GM20000 (cell line): Measurements from ENCODE around the gene HAGHL.
"Not testable (repeated sequence)": the region's sequence is repeated elsewhere in the genome, so short reads cannot be mapped to it uniquely, and the experiment has no call there.

Source experiments
- DNase-seq: peaks from one replicate; pipeline ENCODE4 v3.0.0; 2012; ENCODE audit warnings: low spot score
- TF ChIP-seq, protein P1 (sequence below): IDR thresholded peaks from 2 replicates; pipeline ENCODE4 v1.5.1; 2012; ENCODE audit warnings: mild to moderate bottlenecking, control low read depth; ENCODE audit errors: extremely low read depth, missing control alignments

HAGHL gene

GRCh38 chr16:735982-736453 lies 9.1 kb downstream of the HAGHL start:
- TF ChIP-seq, protein P1, sequence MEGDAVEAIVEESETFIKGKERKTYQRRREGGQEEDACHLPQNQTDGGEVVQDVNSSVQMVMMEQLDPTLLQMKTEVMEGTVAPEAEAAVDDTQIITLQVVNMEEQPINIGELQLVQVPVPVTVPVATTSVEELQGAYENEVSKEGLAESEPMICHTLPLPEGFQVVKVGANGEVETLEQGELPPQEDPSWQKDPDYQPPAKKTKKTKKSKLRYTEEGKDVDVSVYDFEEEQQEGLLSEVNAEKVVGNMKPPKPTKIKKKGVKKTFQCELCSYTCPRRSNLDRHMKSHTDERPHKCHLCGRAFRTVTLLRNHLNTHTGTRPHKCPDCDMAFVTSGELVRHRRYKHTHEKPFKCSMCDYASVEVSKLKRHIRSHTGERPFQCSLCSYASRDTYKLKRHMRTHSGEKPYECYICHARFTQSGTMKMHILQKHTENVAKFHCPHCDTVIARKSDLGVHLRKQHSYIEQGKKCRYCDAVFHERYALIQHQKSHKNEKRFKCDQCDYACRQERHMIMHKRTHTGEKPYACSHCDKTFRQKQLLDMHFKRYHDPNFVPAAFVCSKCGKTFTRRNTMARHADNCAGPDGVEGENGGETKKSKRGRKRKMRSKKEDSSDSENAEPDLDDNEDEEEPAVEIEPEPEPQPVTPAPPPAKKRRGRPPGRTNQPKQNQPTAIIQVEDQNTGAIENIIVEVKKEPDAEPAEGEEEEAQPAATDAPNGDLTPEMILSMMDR: no peak
- peak; percentile 75 for DNase-seq

- DNase-seq: no peak
- TF ChIP-seq, protein P1: no peak
These were observed 10.1 kb downstream of the HAGHL start for GRCh38 chr16:736936-737481.

DNA sequence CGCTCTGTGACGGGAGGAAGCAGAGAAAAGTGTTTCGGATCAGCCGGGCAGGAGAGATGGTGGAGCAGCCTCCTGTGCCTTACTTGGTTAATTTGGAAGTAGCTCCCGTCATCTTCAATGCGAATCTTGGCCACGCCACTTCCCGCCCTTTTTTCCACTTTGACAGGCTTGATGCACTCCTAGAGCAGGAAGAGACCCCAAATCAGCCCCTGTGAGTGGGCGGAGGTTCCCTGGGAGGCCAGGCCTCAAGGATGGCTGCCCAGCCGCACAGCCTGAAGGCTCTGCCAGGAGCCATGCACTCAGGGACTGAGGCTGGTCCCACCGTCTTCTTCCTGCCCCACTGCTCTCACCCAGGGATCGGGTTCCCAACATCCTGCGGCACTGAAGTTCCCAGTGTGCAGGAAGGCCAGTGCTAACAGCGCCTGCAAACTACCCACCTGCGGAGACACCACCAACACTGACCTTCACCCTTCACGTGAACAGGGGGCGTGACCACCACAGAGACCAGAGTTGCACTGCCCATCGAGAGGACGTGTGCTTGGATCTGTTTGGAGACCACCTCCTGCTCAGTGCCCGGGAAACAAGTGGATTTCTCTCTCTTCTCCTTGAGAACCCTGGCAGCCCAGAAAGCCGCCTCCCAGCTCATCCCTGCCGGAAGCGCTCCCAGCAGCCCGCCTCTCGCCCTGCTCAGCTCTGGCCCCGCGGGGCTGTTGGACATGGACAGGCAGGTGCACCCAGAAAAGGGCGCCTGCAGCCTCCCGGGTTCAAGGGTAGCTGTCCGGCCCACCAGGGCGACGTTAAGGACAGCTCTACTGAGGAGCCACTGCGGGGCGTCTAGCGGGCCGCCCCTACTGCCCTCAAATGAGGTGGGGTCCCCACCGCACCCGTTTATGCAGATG lies 12.9 kb downstream of the HAGHL start:
- TF ChIP-seq, protein P1: no peak
- DNase-seq: no peak

GRCh38 chr16:740459-740763 lies 13.5 kb downstream of the HAGHL start:
- TF ChIP-seq, protein P1: no peak

GRCh38 chr16:740764-741505 lies 14.0 kb downstream of the HAGHL start, which contains the start of gene CIAO3:
CIAO3 (minus strand) TSS chr16:740997; CDS start chr16:740985, 12 bp downstream.
- TF ChIP-seq, protein P1: peak; percentile 100
- DNase-seq: peak; percentile 98

More at GRCh38 chr16:740459-740763, 13.5 kb downstream of the HAGHL start:
- DNase-seq: no peak

- no peak for DNase-seq
- TF ChIP-seq, protein P1: no peak
These were observed 15.2 kb downstream of the HAGHL start for GRCh38 chr16:741986-742629.

GRCh38 chr16:742894-743293 lies 16.0 kb downstream of the HAGHL start:
- not testable (repeated sequence) for DNase-seq
